H1 (cell line): ENCODE measurements around the gene RAB7B. TPM values are rescaled to one million over a fixed set of nuclear protein-coding genes. Genes with fewer than 3 reads are reported as not detected.

Experiments
- CTCF ChIA-PET: fragments of 300-600 bp; sonication (Branson Sonifier 250); formaldehyde crosslinking; loops from one replicate; lab custom pipeline; 2021; ENCODE audit not compliant: partially characterized antibody; lab: Charles Lee
- POLR2A ChIA-PET: fragments of 300-600 bp; sonication (Branson Sonifier 250); formaldehyde crosslinking; loops from one replicate; lab custom pipeline; 2021; ENCODE audit warnings: inconsistent platforms; ENCODE audit not compliant: partially characterized antibody; lab: Charles Lee
- DNase-seq, 2 experiments: peaks; one replicate each; pipeline versions ENCODE4 v3.0.0 to v3.0.0-alpha.2; 2010 to 2022; ENCODE audit warnings: low spot score in 2 of 2, low read depth in 1 of 2, mixed read lengths in 1 of 2
- FAIRE-seq: peaks from 2 replicates; lab custom pipeline; 2011; peaks lifted over from hg19 to GRCh38; lab: Jason Lieb, UNC
- H2AFZ ChIP-seq: 2 replicates; pipeline ENCODE4 v1.8.1; 2012; ENCODE audit warnings: low read length, inconsistent platforms
- H2AK5ac ChIP-seq: 2 replicates; pipeline ENCODE4 v1.6.1; 2013; ENCODE audit warnings: low read depth, low read length
- H2BK120ac ChIP-seq: replicated peaks from 2 replicates; pipeline ENCODE3; 2013; ENCODE audit warnings: low read depth, low read length, inconsistent platforms
- H2BK12ac ChIP-seq: 2 replicates; pipeline ENCODE4 v1.6.1; 2013; ENCODE audit warnings: low read depth, low read length
- H2BK15ac ChIP-seq: 2 replicates; pipeline ENCODE4 v1.6.1; 2013; ENCODE audit warnings: low read length
- H2BK20ac ChIP-seq: 2 replicates; pipeline ENCODE4 v1.6.1; 2013; ENCODE audit warnings: low read length
- H2BK5ac ChIP-seq: 2 replicates; pipeline ENCODE4 v1.6.1; 2013; ENCODE audit warnings: low read depth, low read length
- H3K14ac ChIP-seq: 2 replicates; pipeline ENCODE4 v1.6.1; 2013; ENCODE audit warnings: inconsistent platforms; ENCODE audit not compliant: insufficient read length
- H3K18ac ChIP-seq: 2 replicates; pipeline ENCODE4 v1.6.1; 2013; ENCODE audit warnings: low read length; ENCODE audit errors: extremely low read depth
- H3K23ac ChIP-seq: 2 replicates; pipeline ENCODE4 v1.6.1; 2013; ENCODE audit warnings: inconsistent platforms; ENCODE audit not compliant: insufficient read length
- H3K23me2 ChIP-seq: 2 replicates; pipeline ENCODE4 v1.6.1; 2013; ENCODE audit warnings: low read depth, low read length
- H3K27ac ChIP-seq: 2 replicates; pipeline ENCODE4 v1.6.1; 2011; ENCODE audit warnings: low read depth, low read length, inconsistent platforms
- H3K27me3 ChIP-seq, 4 experiments: replicated peaks in 1 of 4; 1 replicate in 1 of 4; 2 replicates in 3 of 4; pipeline versions ENCODE4 v1.6.1 to v1.8.1; 2011 to 2013; ENCODE audit warnings: low read length in 3 of 4, mild to moderate bottlenecking in 3 of 4, inconsistent platforms in 2 of 4, mixed read lengths in 2 of 4, moderate library complexity in 1 of 4; ENCODE audit not compliant: control insufficient read depth in 3 of 4, insufficient read depth in 3 of 4; ENCODE audit errors: extremely low read depth in 1 of 4
- H3K36me3 ChIP-seq, 4 experiments: 2 replicates each; pipeline versions ENCODE4 v1.6.1 to v1.8.1; 2011 to 2013; ENCODE audit warnings: mild to moderate bottlenecking in 4 of 4, low read length in 3 of 4, moderate library complexity in 2 of 4, control low read depth in 1 of 4, inconsistent platforms in 1 of 4; ENCODE audit not compliant: insufficient read depth in 4 of 4, control insufficient read depth in 2 of 4
- H3K4ac ChIP-seq: replicated peaks from 2 replicates; pipeline ENCODE3; 2013; ENCODE audit warnings: low read length, low read depth, mixed read lengths, inconsistent platforms; ENCODE audit not compliant: insufficient read length
- H3K4me1 ChIP-seq, 4 experiments: replicated peaks in 1 of 4; 1 replicate in 1 of 4; 2 replicates in 3 of 4; pipeline versions ENCODE4 v1.6.1 to v1.8.1; 2011 to 2013; ENCODE audit warnings: low read length in 3 of 4, inconsistent platforms in 2 of 4, mixed read lengths in 1 of 4; ENCODE audit not compliant: insufficient read depth in 4 of 4, control insufficient read depth in 3 of 4
- H3K4me2 ChIP-seq, 2 experiments: 2 replicates each; pipeline versions ENCODE4 v1.6.1 to v1.8.1; 2011 to 2013; ENCODE audit warnings: low read depth in 2 of 2, low read length in 2 of 2, control low read depth in 1 of 2, inconsistent platforms in 1 of 2, mild to moderate bottlenecking in 1 of 2; ENCODE audit not compliant: insufficient read depth in 1 of 2
- H3K4me3 ChIP-seq, 4 experiments: fragments of 200-600, 300-600 bp in 1 of 4; sonication (generic), shearing (Covaris generic), sonication (Bioruptor Twin) in 1 of 4; 2 replicates each; pipeline versions ENCODE4 v1.5.1 to v1.8.1; 2011 to 2016; ENCODE audit warnings: low read length in 4 of 4, low read depth in 3 of 4, control low read depth in 2 of 4, inconsistent platforms in 2 of 4, mild to moderate bottlenecking in 2 of 4, mixed read lengths in 1 of 4, moderate library complexity in 1 of 4; ENCODE audit not compliant: insufficient read depth in 2 of 4; ENCODE audit errors: extremely low read depth in 1 of 4
- H3K56ac ChIP-seq: replicated peaks from 2 replicates; pipeline ENCODE3; 2013; ENCODE audit warnings: low read depth, mild to moderate bottlenecking, mixed read lengths, low read length, inconsistent platforms; ENCODE audit not compliant: insufficient read length
- H3K79me1 ChIP-seq: 2 replicates; pipeline ENCODE4 v1.6.1; 2013; ENCODE audit warnings: low read depth, low read length, control low read depth
- H3K79me2 ChIP-seq, 2 experiments: 2 replicates each; pipeline versions ENCODE4 v1.6.1 to v1.8.1; 2012 to 2013; ENCODE audit warnings: low read length in 2 of 2, mild to moderate bottlenecking in 2 of 2, inconsistent platforms in 1 of 2; ENCODE audit not compliant: insufficient read depth in 2 of 2, control insufficient read depth in 1 of 2
- H3K9ac ChIP-seq, 4 experiments: replicated peaks in 1 of 4; 1 replicate in 1 of 4; 2 replicates in 3 of 4; pipeline versions ENCODE4 v1.6.1 to v1.8.1; 2011 to 2013; ENCODE audit warnings: low read depth in 3 of 4, low read length in 3 of 4, control low read depth in 2 of 4, mild to moderate bottlenecking in 2 of 4, moderate library complexity in 2 of 4, inconsistent platforms in 1 of 4; ENCODE audit errors: extremely low read depth in 1 of 4
- H3K9me3 ChIP-seq, 2 experiments: 2 replicates each; pipeline versions ENCODE4 v1.6.1 to v1.8.1; 2012 to 2013; ENCODE audit warnings: mild to moderate bottlenecking in 2 of 2, moderate library complexity in 2 of 2, control low read depth in 1 of 2, inconsistent platforms in 1 of 2, low read depth in 1 of 2, low read length in 1 of 2, mixed read lengths in 1 of 2; ENCODE audit not compliant: insufficient read depth in 2 of 2
- H4K20me1 ChIP-seq, 2 experiments: replicated peaks in 1 of 2; 2 replicates each; pipeline versions ENCODE3 to v1.8.1; 2011 to 2013; ENCODE audit warnings: inconsistent platforms in 2 of 2, low read length in 2 of 2, mild to moderate bottlenecking in 1 of 2; ENCODE audit not compliant: insufficient read depth in 2 of 2, control insufficient read depth in 1 of 2
- H4K5ac ChIP-seq: 2 replicates; pipeline ENCODE4 v1.6.1; 2013; ENCODE audit warnings: low read length, low read depth, mixed read lengths, inconsistent platforms; ENCODE audit not compliant: insufficient read length
- H4K8ac ChIP-seq: 2 replicates; pipeline ENCODE4 v1.8.0; 2013; ENCODE audit warnings: mild to moderate bottlenecking, moderate library complexity, low read length, inconsistent platforms; ENCODE audit not compliant: insufficient read depth; ENCODE audit errors: extremely low read depth
- H4K91ac ChIP-seq: replicated peaks from 2 replicates; pipeline ENCODE3; 2013; ENCODE audit warnings: low read length, mixed read lengths, inconsistent platforms; ENCODE audit not compliant: insufficient read length
- EP300 ChIP-seq, 2 experiments: IDR thresholded peaks; 1 replicate in 1 of 2; 2 replicates in 1 of 2; pipeline ENCODE4 v1.6.1; 2011 to 2012; ENCODE audit warnings: low read depth in 2 of 2, low read length in 2 of 2, mild to moderate bottlenecking in 2 of 2, borderline replicate concordance in 1 of 2, inconsistent platforms in 1 of 2, moderate library complexity in 1 of 2
- EZH2 ChIP-seq: fragments of 200-600 bp; sonication (generic); IDR thresholded peaks from 2 replicates; pipeline ENCODE4 v1.7.1; 2012; ENCODE audit warnings: low read depth, mild to moderate bottlenecking, moderate library complexity, low read length, inconsistent platforms; ENCODE audit not compliant: severe bottlenecking
- HDAC6 ChIP-seq: IDR thresholded peaks from one replicate; pipeline ENCODE4 v1.7.1; 2012; ENCODE audit warnings: low read depth, mild to moderate bottlenecking, inconsistent platforms, low read length, moderate library complexity
- JUN ChIP-seq: IDR thresholded peaks from 2 replicates; pipeline ENCODE4 v1.6.1; 2011; ENCODE audit warnings: low read depth, mild to moderate bottlenecking, improper control_type of control experiment, low read length
- SIRT6 ChIP-seq: IDR thresholded peaks from one replicate; pipeline ENCODE4 v1.7.1; 2012; ENCODE audit warnings: low read length, inconsistent platforms
- SRF ChIP-seq: IDR thresholded peaks from 2 replicates; pipeline ENCODE4 v1.6.1; 2011; ENCODE audit warnings: mild to moderate bottlenecking, low read depth, low read length, moderate library complexity
- TBP ChIP-seq: IDR thresholded peaks from 2 replicates; pipeline ENCODE4 v1.6.1; 2011; ENCODE audit warnings: low read depth, low read length, improper control_type of control experiment
- TCF12 ChIP-seq: IDR thresholded peaks from 2 replicates; pipeline ENCODE4 v1.6.1; 2011; ENCODE audit warnings: low read depth, mild to moderate bottlenecking, low read length
- ZNF274 ChIP-seq: IDR thresholded peaks from 2 replicates; pipeline ENCODE4 v1.7.0; 2012; ENCODE audit warnings: low read length, borderline replicate concordance; ENCODE audit errors: extremely low read depth
- WGBS, 2 experiments: shearing (Covaris generic) in 1 of 2; methylation state at CpG; one replicate each; pipeline versions ENCODE4 v1.1.6 to v1.1.7; 2013 to 2015; ENCODE audit warnings: low lambda C conversion rate in 2 of 2, mixed read lengths in 2 of 2, inconsistent platforms in 1 of 2, low coverage in 1 of 2, missing lambda C conversion rate in 1 of 2; ENCODE audit not compliant: insufficient replicate concordance in 2 of 2, insufficient coverage in 1 of 2, insufficient read length in 1 of 2; ENCODE audit errors: extremely low coverage in 1 of 2, missing lambda C conversion rate in 1 of 2; 5-methylcytosine and 5-hydroxymethylcytosine counted together
- polyA plus RNA-seq, 7 experiments: library from polyadenylated mRNA; depleted of rRNA in 3 of 7; stranded (reverse) in 5 of 7; unstranded in 2 of 7; fragments of >200 nt in 5 of 7; fragments of 200-250 nt in 2 of 7; gene quantifications; 1 replicate in 5 of 7; 2 replicates in 1 of 7; 4 replicates in 1 of 7; pipeline versions ENCODE4 v1.2.1 to v1.2.3, GENCODE V29; 2011 to 2013; ENCODE audit warnings: missing spikeins in 2 of 7, mixed read lengths in 2 of 7
- total RNA-seq: library from RNA; stranded (reverse); fragmentation: NEBNext Ultra II Directional; extraction: Animal tissue kit (Norgen Biotek cat#: 25700); gene quantifications from 2 replicates; pipeline ENCODE4 v1.2.1, GENCODE V29; 2021
- TF ChIP-seq, protein P1 (sequence below), 3 experiments: IDR thresholded peaks; 1 replicate in 2 of 3; 2 replicates in 1 of 3; pipeline versions ENCODE4 v1.5.1 to v1.6.1; 2011; ENCODE audit warnings: low read length in 3 of 3, mild to moderate bottlenecking in 3 of 3, inconsistent platforms in 2 of 3, low read depth in 1 of 3, moderate library complexity in 1 of 3; ENCODE audit not compliant: insufficient read depth in 1 of 3; ENCODE audit errors: control extremely low read depth in 1 of 3

The RAB7B gene
- total and polyA plus RNA-seq, 2 of the 8 experiments (the other 6 are each of a cell fraction or from before 2014, with no cell fraction given): 0.05 TPM; not detected in 1

DNA sequence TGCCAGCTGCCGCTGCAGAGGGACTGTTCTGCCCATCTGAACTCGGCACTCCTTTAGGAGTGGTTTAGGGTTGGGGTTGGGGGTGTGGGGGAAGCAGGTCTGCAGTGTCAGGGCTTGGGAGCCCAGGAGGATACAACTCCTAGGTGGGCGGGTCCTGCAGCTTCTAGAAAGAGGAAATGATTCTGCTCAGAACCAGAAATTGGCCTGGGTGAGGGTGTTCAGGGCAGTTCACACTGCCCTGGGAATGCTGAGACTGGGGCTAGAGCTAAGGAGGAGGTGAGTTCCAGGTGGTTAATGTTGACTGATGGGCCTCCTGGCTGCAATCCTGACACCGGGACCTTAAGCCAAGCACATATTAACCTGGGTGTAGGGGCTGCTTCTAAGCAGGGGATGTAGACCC lies 55.2 kb downstream of the RAB7B start:
- H4K8ac ChIP-seq: no peak overlapping the region
- no peaks in the 10 kb centered on the region for H3K9me3 ChIP-seq
- H2BK15ac ChIP-seq: no peak overlapping the region
- H3K56ac ChIP-seq: no peak overlapping the region
- H2BK20ac ChIP-seq: no peak overlapping the region
- no peak overlapping the region for H2AK5ac ChIP-seq
- H3K79me1 ChIP-seq: no peaks in the 10 kb centered on the region
- ChIA-PET CTCF (interaction anchor here (1.0 to 11.0 kb wide), 4 partner anchors 30 to 359 kb away, joined by 3 to 110 read pairs (median 29); no protein-coding TSS in a partner anchor), POLR2A (no interaction called here)
- no peak overlapping the region for H2BK5ac ChIP-seq
- 88% methylated on average over 4 of the region's 4 CpGs; no CpG with 5 or more reads in 1 of the 2 experiments for WGBS, 2 experiments
- H3K36me3 ChIP-seq: no peaks in the 10 kb centered on the region
- no peak overlapping the region for H4K5ac ChIP-seq
- no peak overlapping the region for H3K4me2 ChIP-seq
- H3K4me1 ChIP-seq: peaks cover 0 to 3% (median under 1%) of the 10 kb centered on the region in 4 experiments; a peak in 4 of 7 replicates
- no peak overlapping the region for H3K23ac ChIP-seq
- no peak overlapping the region for H3K27ac ChIP-seq
- DNase-seq (no peak), FAIRE-seq (no peak)
- H3K4ac ChIP-seq: no peak overlapping the region
- H3K9ac ChIP-seq: no peak overlapping the region
- no peak overlapping the region for H4K91ac ChIP-seq
- no peak overlapping the region for H2BK12ac ChIP-seq
- no peak overlapping the region for H3K18ac ChIP-seq
- H3K79me2 ChIP-seq: no peaks in the 10 kb centered on the region
- H3K27me3 ChIP-seq: peaks cover 0 to 2% (median 0%) of the 10 kb centered on the region in 4 experiments; a peak in 2 of 7 replicates
- no peaks in the 10 kb centered on the region for H4K20me1 ChIP-seq
- no peak overlapping the region for H2AFZ ChIP-seq
- no peaks in the 10 kb centered on the region for H3K23me2 ChIP-seq
- no peak overlapping the region for H3K14ac ChIP-seq
- no peak overlapping the region for H2BK120ac ChIP-seq
- H3K4me3 ChIP-seq: no peak overlapping the region
- TF ChIP-seq ZNF274: no peak
- no peak for TF ChIP-seq SIRT6
- TF ChIP-seq JUN: no peak
- TF ChIP-seq EZH2: no peak
- TF ChIP-seq TCF12: no peak
- TF ChIP-seq, protein P1, sequence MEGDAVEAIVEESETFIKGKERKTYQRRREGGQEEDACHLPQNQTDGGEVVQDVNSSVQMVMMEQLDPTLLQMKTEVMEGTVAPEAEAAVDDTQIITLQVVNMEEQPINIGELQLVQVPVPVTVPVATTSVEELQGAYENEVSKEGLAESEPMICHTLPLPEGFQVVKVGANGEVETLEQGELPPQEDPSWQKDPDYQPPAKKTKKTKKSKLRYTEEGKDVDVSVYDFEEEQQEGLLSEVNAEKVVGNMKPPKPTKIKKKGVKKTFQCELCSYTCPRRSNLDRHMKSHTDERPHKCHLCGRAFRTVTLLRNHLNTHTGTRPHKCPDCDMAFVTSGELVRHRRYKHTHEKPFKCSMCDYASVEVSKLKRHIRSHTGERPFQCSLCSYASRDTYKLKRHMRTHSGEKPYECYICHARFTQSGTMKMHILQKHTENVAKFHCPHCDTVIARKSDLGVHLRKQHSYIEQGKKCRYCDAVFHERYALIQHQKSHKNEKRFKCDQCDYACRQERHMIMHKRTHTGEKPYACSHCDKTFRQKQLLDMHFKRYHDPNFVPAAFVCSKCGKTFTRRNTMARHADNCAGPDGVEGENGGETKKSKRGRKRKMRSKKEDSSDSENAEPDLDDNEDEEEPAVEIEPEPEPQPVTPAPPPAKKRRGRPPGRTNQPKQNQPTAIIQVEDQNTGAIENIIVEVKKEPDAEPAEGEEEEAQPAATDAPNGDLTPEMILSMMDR (IDR thresholded peaks at IDR 0.05; ENCODE audit: control extremely low read depth in 1 of 3, insufficient read depth in 1 of 3, low read depth in 1 of 3, low read length in 3 of 3): no peak
- no peak for TF ChIP-seq SRF
- no peak for TF ChIP-seq TBP
- TF ChIP-seq EP300 (IDR thresholded peaks at IDR 0.05; ENCODE audit: borderline replicate concordance in 1 of 2, low read depth in 2 of 2, low read length in 2 of 2): no peak
- TF ChIP-seq HDAC6: no peak
